HepG2 (cell line): ENCODE measurements around the gene CTU1. TPM values are rescaled to one million over a fixed set of nuclear protein-coding genes. Genes with fewer than 3 reads are reported as not detected.

ENCODE experiments used
- ATAC-seq: fragments of 200-7000 bp; cut with Tn5 transposase; 3 replicates; pipeline ENCODE4 v1.9.1; 2020; ENCODE audit warnings: mild to moderate bottlenecking, moderate library complexity
- BruUV-seq: library from RNA; stranded (reverse); fragments of 400-500 nt; replicated peaks from 2 replicates; lab custom pipeline; 2021; lab: Mats Ljungman, UMichigan
- CTCF ChIA-PET: fragments of 300-600 bp; formaldehyde crosslinking; extraction: SDS; loops from one replicate; lab custom pipeline; 2021; ENCODE audit warnings: low total read pairs, inconsistent platforms, low intra/inter-chr PET ratio; lab: Yijun Ruan, JAX
- POLR2A ChIA-PET: fragments of 350-600 bp; sonication (Branson Sonifier 250); formaldehyde crosslinking; loops from one replicate; lab custom pipeline; 2020; ENCODE audit warnings: antibody characterized with exemption, inconsistent platforms; lab: Yijun Ruan, JAX
- DNase-seq: peaks from one replicate; pipeline ENCODE4 v3.0.0-alpha.2; 2015; ENCODE audit warnings: low spot score
- FAIRE-seq: peaks from 3 replicates; lab custom pipeline; 2011; peaks lifted over from hg19 to GRCh38; lab: Jason Lieb, UNC
- H2AFZ ChIP-seq: one replicate; pipeline ENCODE4 v1.6.1; 2011; ENCODE audit warnings: low read length, inconsistent platforms
- H3K27ac ChIP-seq: fragments of 300-600 bp; 3 replicates; pipeline ENCODE4 v1.8.0; 2011; ENCODE audit warnings: mixed run types, mild to moderate bottlenecking, mixed read lengths, low read length, inconsistent platforms; ENCODE audit not compliant: insufficient read depth; ENCODE audit errors: extremely low read length
- H3K27me3 ChIP-seq, 2 experiments: fragments of 200-600 bp in 1 of 2; 2 replicates in 1 of 2; 3 replicates in 1 of 2; pipeline versions ENCODE4 v1.6.0 to v1.8.0; 2011; ENCODE audit warnings: low read length in 2 of 2, mild to moderate bottlenecking in 2 of 2, moderate library complexity in 2 of 2, inconsistent platforms in 1 of 2; ENCODE audit not compliant: insufficient read depth in 2 of 2, control insufficient read depth in 1 of 2
- H3K36me3 ChIP-seq, 2 experiments: fragments of 200-600 bp in 1 of 2; replicated peaks in 1 of 2; 2 replicates in 1 of 2; 3 replicates in 1 of 2; pipeline versions ENCODE4 v1.5.1 to v1.8.0; 2011; ENCODE audit warnings: low read length in 2 of 2, inconsistent platforms in 1 of 2; ENCODE audit not compliant: insufficient read depth in 2 of 2, control insufficient read depth in 1 of 2
- H3K4me1 ChIP-seq: 2 replicates; pipeline ENCODE4 v1.5.1; 2012; ENCODE audit warnings: low read length, inconsistent platforms; ENCODE audit not compliant: insufficient read depth
- H3K4me2 ChIP-seq: 2 replicates; pipeline ENCODE4 v1.6.0; 2011; ENCODE audit warnings: low read depth, low read length, inconsistent platforms
- H3K4me3 ChIP-seq, 3 experiments: fragments of 200-600 bp in 1 of 3; sonication (generic), shearing (Covaris generic) in 1 of 3; replicated peaks in 1 of 3; 2 replicates each; pipeline ENCODE4 v1.5.1; 2011 to 2016; ENCODE audit warnings: low read length in 3 of 3, inconsistent platforms in 2 of 3, low read depth in 2 of 3, mild to moderate bottlenecking in 2 of 3, control low read depth in 1 of 3, mixed read lengths in 1 of 3; ENCODE audit not compliant: insufficient read depth in 1 of 3
- H3K79me2 ChIP-seq: one replicate; pipeline ENCODE4 v1.6.1; 2011; ENCODE audit warnings: low read length, inconsistent platforms; ENCODE audit not compliant: insufficient read depth
- H3K9ac ChIP-seq: 2 replicates; pipeline ENCODE4 v1.6.0; 2011; ENCODE audit warnings: mild to moderate bottlenecking, low read depth, low read length, inconsistent platforms; ENCODE audit not compliant: insufficient read depth
- H3K9me3 ChIP-seq: 2 replicates; pipeline ENCODE4 v1.5.1; 2012; ENCODE audit warnings: mild to moderate bottlenecking, low read length
- H4K20me1 ChIP-seq: 2 replicates; pipeline ENCODE4 v1.6.0; 2011; ENCODE audit warnings: inconsistent platforms, mild to moderate bottlenecking, low read length, moderate library complexity; ENCODE audit not compliant: insufficient read depth
- GTF3A ChIP-seq: sonication (generic); formaldehyde crosslinking; conservative IDR thresholded peaks from 2 replicates; pipeline ENCODE4 v1.4.0; 2020; ENCODE audit warnings: mild to moderate bottlenecking, missing genetic modification reagents
- MYNN ChIP-seq: sonication (generic); formaldehyde crosslinking; IDR thresholded peaks from 2 replicates; pipeline ENCODE4 v1.4.0; 2020; ENCODE audit warnings: mild to moderate bottlenecking, low read depth, missing genetic modification reagents
- POGK ChIP-seq: sonication (generic); formaldehyde crosslinking; conservative IDR thresholded peaks from 2 replicates; pipeline ENCODE4 v1.8.0; 2022; ENCODE audit warnings: mild to moderate bottlenecking, moderate library complexity, missing genetic modification reagents
- RFXAP ChIP-seq: sonication (generic); formaldehyde crosslinking; IDR thresholded peaks from 2 replicates; pipeline ENCODE4 v1.4.0; 2020; ENCODE audit warnings: missing genetic modification reagents, borderline replicate concordance
- ZBTB14 ChIP-seq: sonication (generic); formaldehyde crosslinking; IDR thresholded peaks from 2 replicates; pipeline ENCODE4 v1.4.0; 2020; ENCODE audit warnings: missing genetic modification reagents
- ZHX1 ChIP-seq: sonication (generic); formaldehyde crosslinking; IDR thresholded peaks from 2 replicates; pipeline ENCODE4 v1.8.1; 2022; ENCODE audit warnings: low read depth, mild to moderate bottlenecking, missing genetic modification reagents
- ZNF276 ChIP-seq: sonication (generic); formaldehyde crosslinking; IDR thresholded peaks from 2 replicates; pipeline ENCODE4 v1.4.0; 2020; ENCODE audit warnings: mild to moderate bottlenecking, low read depth, missing genetic modification reagents
- WGBS: methylation state at CpG from one replicate; pipeline ENCODE4 v1.1.6; 2017; ENCODE audit warnings: low lambda C conversion rate; 5-methylcytosine and 5-hydroxymethylcytosine counted together
- in situ Hi-C: cut with HindIII; loops from 2 replicates; pipeline ENCODE4 v1.10.0; 2017; ENCODE audit warnings: low pct_unique_long_range_greater_than_20kb; ENCODE audit not compliant: extremely low pct_ligation_motif_present
- intact Hi-C: fragments of 100-400 bp; cut with micrococcal nuclease; formaldehyde crosslinking; loops from one replicate; pipeline ENCODE4 v1.10.0; 2022; ENCODE audit not compliant: unreplicated experiment
- polyA plus RNA-seq, 8 experiments: library from polyadenylated mRNA; depleted of rRNA in 3 of 8; stranded (reverse) in 7 of 8; unstranded in 1 of 8; fragments of >200 nt; fragmentation: Illumina TruSeq in 4 of 8; extraction: Trizol in 4 of 8; gene quantifications; 2 replicates each; pipeline versions ENCODE4 v1.2.1 to v1.2.3, GENCODE V29; 2011 to 2016; ENCODE audit warnings: low read depth in 4 of 8, missing spikeins in 1 of 8, mixed read lengths in 1 of 8; ENCODE audit not compliant: insufficient read depth in 1 of 8
- total RNA-seq, 5 experiments: library from RNA; depleted of rRNA; stranded (reverse); fragments of >200 nt; fragmentation: Illumina TruSeq; extraction: Trizol; gene quantifications; 2 replicates each; pipeline ENCODE4 v1.2.3, GENCODE V29; 2016; ENCODE audit warnings: low read depth in 1 of 5
- TF ChIP-seq, protein P1 (sequence below), 2 experiments: sonication (generic) in 1 of 2; formaldehyde crosslinking in 1 of 2; IDR thresholded peaks; 2 replicates each; pipeline versions ENCODE4 v1.5.1 to v1.6.1; 2011 to 2020; ENCODE audit warnings: borderline replicate concordance in 1 of 2, low read depth in 1 of 2, low read length in 1 of 2, mild to moderate bottlenecking in 1 of 2, missing genetic modification reagents in 1 of 2, moderate library complexity in 1 of 2
- TF ChIP-seq, protein P2 (sequence below): sonication (generic); formaldehyde crosslinking; IDR thresholded peaks from 2 replicates; pipeline ENCODE4 v1.4.0; 2020; ENCODE audit warnings: missing genetic modification reagents; ENCODE audit errors: not compliant biosample characterization

The CTU1 gene
- total and polyA plus RNA-seq, 2 of the 13 experiments (the other 11 are each of a cell fraction or from before 2014, with no cell fraction given): 1.9 to 2.9 TPM

GRCh38 chr19:51138549-51138979, 30.4 kb upstream of the CTU1 start (continued):
- TF ChIP-seq, protein P1, sequence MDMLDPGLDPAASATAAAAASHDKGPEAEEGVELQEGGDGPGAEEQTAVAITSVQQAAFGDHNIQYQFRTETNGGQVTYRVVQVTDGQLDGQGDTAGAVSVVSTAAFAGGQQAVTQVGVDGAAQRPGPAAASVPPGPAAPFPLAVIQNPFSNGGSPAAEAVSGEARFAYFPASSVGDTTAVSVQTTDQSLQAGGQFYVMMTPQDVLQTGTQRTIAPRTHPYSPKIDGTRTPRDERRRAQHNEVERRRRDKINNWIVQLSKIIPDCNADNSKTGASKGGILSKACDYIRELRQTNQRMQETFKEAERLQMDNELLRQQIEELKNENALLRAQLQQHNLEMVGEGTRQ (IDR thresholded peaks at IDR 0.05; ENCODE audit: low read depth, low read length): no peak
- TF ChIP-seq, protein P1 (CRISPR knock-in tag; IDR thresholded peaks at IDR 0.05; ENCODE audit: borderline replicate concordance): no peak
- TF ChIP-seq GTF3A (CRISPR knock-in tag): no peak
- TF ChIP-seq POGK (CRISPR knock-in tag): no peak

- no peaks in the 10 kb centered on the region for H3K4me1 ChIP-seq
- no peak for ATAC-seq
- WGBS: 7% methylated on average over 7 of the region's 9 CpGs
- no peak overlapping the region for H3K9ac ChIP-seq
- peaks cover 4 to 52% of the 10 kb centered on the region in 2 experiments; a peak in 4 of 5 replicates for H3K27me3 ChIP-seq
- H4K20me1 ChIP-seq: no peaks in the 10 kb centered on the region
- POLR2A ChIA-PET: no interaction called here
- no peaks in the 10 kb centered on the region for H3K79me2 ChIP-seq
- H3K4me2 ChIP-seq: no peak overlapping the region
- no peaks in the 10 kb centered on the region for H3K36me3 ChIP-seq
- BruUV-seq: no TSS peak
- no peak overlapping the region for H2AFZ ChIP-seq
- CTCF ChIA-PET: no interaction called here
- no peak overlapping the region for H3K27ac ChIP-seq
- FAIRE-seq: no peak
- intact Hi-C loops: no loop called here
- in situ Hi-C loops: no loop called here
- no peak overlapping the region for H3K4me3 ChIP-seq
- no peaks in the 10 kb centered on the region for H3K9me3 ChIP-seq
- DNase-seq: no peak
- TF ChIP-seq ZBTB14 (CRISPR knock-in tag) (no peak), ZHX1 (CRISPR knock-in tag) (no peak), ZNF276 (CRISPR knock-in tag) (no peak), MYNN (CRISPR knock-in tag) (no peak), RFXAP (CRISPR knock-in tag) (no peak)
- TF ChIP-seq, protein P2, sequence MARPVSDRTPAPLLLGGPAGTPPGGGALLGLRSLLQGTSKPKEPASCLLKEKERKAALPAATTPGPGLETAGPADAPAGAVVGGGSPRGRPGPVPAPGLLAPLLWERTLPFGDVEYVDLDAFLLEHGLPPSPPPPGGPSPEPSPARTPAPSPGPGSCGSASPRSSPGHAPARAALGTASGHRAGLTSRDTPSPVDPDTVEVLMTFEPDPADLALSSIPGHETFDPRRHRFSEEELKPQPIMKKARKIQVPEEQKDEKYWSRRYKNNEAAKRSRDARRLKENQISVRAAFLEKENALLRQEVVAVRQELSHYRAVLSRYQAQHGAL (CRISPR knock-in tag): no peak
These were observed 29.7 kb upstream of the CTU1 start for GRCh38 chr19:51137792-51138425.
